Body of pancreas (tissue), 4 donors: Measurements from ENCODE around the gene PHF12. TPM values are rescaled to one million over a fixed set of nuclear protein-coding genes. Genes with fewer than 3 reads are reported as not detected.

ENCODE experiments used
- ATAC-seq: fragments of 150-250 bp; one replicate; pipeline ENCODE4 v1.9.1; 2016
- DNase-seq, 4 donors: peaks; one replicate each; pipeline ENCODE4 v3.0.0-alpha.2; 2019
- H3K27ac ChIP-seq, 4 donors: fragments of 200-600 bp; sonication (generic); 1 replicate in 3 of 4; 2 replicates in 1 of 4; pipeline versions ENCODE4 v1.5.1 to v1.6.1; 2016 to 2019; ENCODE audit warnings: mild to moderate bottlenecking in 1 of 4, mixed read lengths in 1 of 4, moderate library complexity in 1 of 4
- H3K27me3 ChIP-seq, 2 donors: fragments of 200-600 bp; sonication (generic); one replicate each; pipeline ENCODE4 v1.6.0; 2016; ENCODE audit warnings: mild to moderate bottlenecking in 1 of 2
- H3K36me3 ChIP-seq, 2 donors: fragments of 200-600 bp; sonication (generic); replicated peaks in 1 of 2; 2 replicates each; pipeline ENCODE4 v1.5.1; 2016; ENCODE audit warnings: low read depth in 2 of 2; ENCODE audit not compliant: insufficient read depth in 1 of 2
- H3K4me1 ChIP-seq: fragments of 200-600 bp; sonication (generic); one replicate; pipeline ENCODE4 v1.6.0; 2016
- H3K4me3 ChIP-seq, 2 donors: fragments of 200-600 bp; sonication (generic); 1 replicate in 1 of 2; 2 replicates in 1 of 2; pipeline ENCODE4 v1.5.1; 2016 to 2019
- H3K9me3 ChIP-seq, 3 donors: fragments of 200-600 bp; sonication (generic); 1 replicate in 2 of 3; 2 replicates in 1 of 3; pipeline ENCODE4 v1.5.1; 2016
- CTCF ChIP-seq, 7 experiments: fragments of 450-650 bp in 4 of 7; fragments of 200-600 bp in 3 of 7; sonication (generic) in 3 of 7; IDR thresholded peaks; one replicate each; pipeline ENCODE4 v1.5.1; 2016 to 2019; ENCODE audit warnings: antibody characterized with exemption in 7 of 7
- POLR2A ChIP-seq, 3 donors: fragments of 450-650 bp; IDR thresholded peaks; one replicate each; pipeline ENCODE4 v1.6.1; 2016; ENCODE audit warnings: antibody characterized with exemption in 3 of 3, mild to moderate bottlenecking in 2 of 3
- WGBS, 2 donors: methylation state at CpG; one replicate each; pipeline ENCODE4 v1.1.5; 2017; 5-methylcytosine and 5-hydroxymethylcytosine counted together
- intact Hi-C: fragments of 100-400 bp; cut with DNase I; formaldehyde crosslinking; loops from one replicate; pipeline ENCODE4 v1.15.1; 2023
- total RNA-seq, 2 donors: library from RNA; depleted of rRNA; stranded (reverse); fragments of >200 nt; gene quantifications; one replicate each; pipeline ENCODE4 v1.1.0, GENCODE V29; 2016

Gene PHF12
- total RNA-seq, 2 donors from 2014 or later, result 22.1 to 56.4 TPM

- 55 to 66% methylated on average over 20 of the region's 20 CpGs for WGBS, 2 donors
- TF ChIP-seq POLR2A (IDR thresholded peaks at IDR 0.05), result no peak
- TF ChIP-seq CTCF (IDR thresholded peaks at IDR 0.05), result peak in 5 of 7 experiments; percentile 4 to 33 (median 22)
- H3K27ac ChIP-seq, result no peak overlapping the region
- H3K9me3 ChIP-seq, result no peaks in the 10 kb centered on the region
- peaks cover 17 to 50% of the 10 kb centered on the region in 2 donors for H3K36me3 ChIP-seq
- no peak overlapping the region for H3K4me3 ChIP-seq
- no peaks in the 10 kb centered on the region for H3K4me1 ChIP-seq
- intact Hi-C loops, result no loop called here
- H3K27me3 ChIP-seq, result no peaks in the 10 kb centered on the region
- ATAC-seq (no peak), DNase-seq (no peak)
These were observed 38.9 kb downstream of the PHF12 start for GRCh38 chr17:28912281-28912937.

GRCh38 chr17:28911411-28912045, 39.8 kb downstream of the PHF12 start:
- DNase-seq (no peak), ATAC-seq (no peak)
- H3K4me3 ChIP-seq, result no peak overlapping the region
- TF ChIP-seq CTCF (IDR thresholded peaks at IDR 0.05) (no peak), POLR2A (IDR thresholded peaks at IDR 0.05) (no peak)
- H3K27me3 ChIP-seq, result no peaks in the 10 kb centered on the region
- H3K27ac ChIP-seq, result no peak overlapping the region
- H3K36me3 ChIP-seq, result peaks cover 13 to 49% of the 10 kb centered on the region in 2 donors
- H3K4me1 ChIP-seq, result no peaks in the 10 kb centered on the region
- no peaks in the 10 kb centered on the region for H3K9me3 ChIP-seq
- intact Hi-C loops, result no loop called here
- 89 to 92% methylated on average over 10 to 13 of the region's 13 CpGs for WGBS, 2 donors

GRCh38 chr17:28910534-28910933, 40.8 kb downstream of the PHF12 start:
- DNase-seq (no peak), ATAC-seq (no peak)
- Histone ChIP-seq H3K36me3 (peaks cover 13 to 51% of the 10 kb centered on the region in 2 donors), H3K4me3 (no peak overlapping the region), H3K27me3 (no peaks in the 10 kb centered on the region), H3K27ac (no peak overlapping the region), H3K9me3 (no peaks in the 10 kb centered on the region), H3K4me1 (no peaks in the 10 kb centered on the region)
- TF ChIP-seq POLR2A (IDR thresholded peaks at IDR 0.05) (no peak), CTCF (IDR thresholded peaks at IDR 0.05) (no peak)
- intact Hi-C loops, result no loop called here
- 93 to 100% methylated on average over 1 of the region's 1 CpG for WGBS, 2 donors

- DNase-seq (no peak), ATAC-seq (no peak)
- TF ChIP-seq CTCF (IDR thresholded peaks at IDR 0.05) (no peak), POLR2A (IDR thresholded peaks at IDR 0.05) (no peak)
- Histone ChIP-seq H3K4me1 (peaks cover 2% of the 10 kb centered on the region), H3K27me3 (no peaks in the 10 kb centered on the region), H3K9me3 (no peaks in the 10 kb centered on the region), H3K27ac (no peak overlapping the region), H3K4me3 (no peak overlapping the region), H3K36me3 (peaks cover 9 to 41% of the 10 kb centered on the region in 2 donors)
- 57 to 67% methylated on average over 6 of the region's 6 CpGs for WGBS, 2 donors
- intact Hi-C loops, result loop anchor here (5.0 kb wide), 1 partner anchor 141 kb away; no protein-coding TSS in a partner anchor
These were observed 42.6 kb downstream of the PHF12 start for GRCh38 chr17:28908640-28909167.
